ENCODE data around the gene UBC.

The UBC gene

GRCh38 chr12:124868252-124869058, 46.0 kb downstream of the UBC start:
- in situ Hi-C loops (cut with MboI; ENCODE audit: low sequenced_read_pairs, unreplicated experiment) = no loop called here
- TF ChIP-seq CTCF (IDR thresholded peaks at IDR 0.05; ENCODE audit: borderline replicate concordance, control extremely low read depth, extremely low read depth, insufficient read depth, missing control alignments) = no peak
- no peak for DNase-seq (ENCODE audit: low spot score)

- no peak for DNase-seq (ENCODE audit: low spot score)
- no peak for TF ChIP-seq CTCF (IDR thresholded peaks at IDR 0.05; ENCODE audit: borderline replicate concordance, control extremely low read depth, extremely low read depth, insufficient read depth, missing control alignments)
- in situ Hi-C loops (cut with MboI; ENCODE audit: low sequenced_read_pairs, unreplicated experiment) = no loop called here
Measured at GRCh38 chr12:124867401-124867930, 47.0 kb downstream of the UBC start.

GRCh38 chr12:124866883-124867400, 47.5 kb downstream of the UBC start:
- TF ChIP-seq CTCF (IDR thresholded peaks at IDR 0.05; ENCODE audit: borderline replicate concordance, control extremely low read depth, extremely low read depth, insufficient read depth, missing control alignments) = no peak
- in situ Hi-C loops (cut with MboI; ENCODE audit: low sequenced_read_pairs, unreplicated experiment) = no loop called here
- DNase-seq (ENCODE audit: low spot score) = no peak

GRCh38 chr12:124866195-124866882, 48.1 kb downstream of the UBC start:
- in situ Hi-C loops (cut with MboI; ENCODE audit: low sequenced_read_pairs, unreplicated experiment) = no loop called here
- no peak for TF ChIP-seq CTCF (IDR thresholded peaks at IDR 0.05; ENCODE audit: borderline replicate concordance, control extremely low read depth, extremely low read depth, insufficient read depth, missing control alignments)
- DNase-seq (ENCODE audit: low spot score) = no peak

GRCh38 chr12:124865728-124866127, 48.7 kb downstream of the UBC start:
- no peak for TF ChIP-seq CTCF (IDR thresholded peaks at IDR 0.05; ENCODE audit: borderline replicate concordance, control extremely low read depth, extremely low read depth, insufficient read depth, missing control alignments)
- in situ Hi-C loops (cut with MboI; ENCODE audit: low sequenced_read_pairs, unreplicated experiment) = no loop called here
- DNase-seq (ENCODE audit: low spot score) = no peak

GRCh38 chr12:124864326-124864752, 50.1 kb downstream of the UBC start:
- DNase-seq (ENCODE audit: low spot score) = no peak
- in situ Hi-C loops (cut with MboI; ENCODE audit: low sequenced_read_pairs, unreplicated experiment) = no loop called here
- no peak for TF ChIP-seq CTCF (IDR thresholded peaks at IDR 0.05; ENCODE audit: borderline replicate concordance, control extremely low read depth, extremely low read depth, insufficient read depth, missing control alignments)
